GM12892 (cell line): ENCODE results near the gene ZMAT5.

ENCODE experiments used
- POLR2A ChIP-seq: IDR thresholded peaks from 2 replicates; pipeline ENCODE4 v1.6.1; 2011; ENCODE audit warnings: low read depth, low read length, control low read depth
- POLR2AphosphoS5 ChIP-seq: IDR thresholded peaks from 2 replicates; pipeline ENCODE4 v1.6.1; 2011; ENCODE audit warnings: low read depth, low read length, control low read depth

DNA sequence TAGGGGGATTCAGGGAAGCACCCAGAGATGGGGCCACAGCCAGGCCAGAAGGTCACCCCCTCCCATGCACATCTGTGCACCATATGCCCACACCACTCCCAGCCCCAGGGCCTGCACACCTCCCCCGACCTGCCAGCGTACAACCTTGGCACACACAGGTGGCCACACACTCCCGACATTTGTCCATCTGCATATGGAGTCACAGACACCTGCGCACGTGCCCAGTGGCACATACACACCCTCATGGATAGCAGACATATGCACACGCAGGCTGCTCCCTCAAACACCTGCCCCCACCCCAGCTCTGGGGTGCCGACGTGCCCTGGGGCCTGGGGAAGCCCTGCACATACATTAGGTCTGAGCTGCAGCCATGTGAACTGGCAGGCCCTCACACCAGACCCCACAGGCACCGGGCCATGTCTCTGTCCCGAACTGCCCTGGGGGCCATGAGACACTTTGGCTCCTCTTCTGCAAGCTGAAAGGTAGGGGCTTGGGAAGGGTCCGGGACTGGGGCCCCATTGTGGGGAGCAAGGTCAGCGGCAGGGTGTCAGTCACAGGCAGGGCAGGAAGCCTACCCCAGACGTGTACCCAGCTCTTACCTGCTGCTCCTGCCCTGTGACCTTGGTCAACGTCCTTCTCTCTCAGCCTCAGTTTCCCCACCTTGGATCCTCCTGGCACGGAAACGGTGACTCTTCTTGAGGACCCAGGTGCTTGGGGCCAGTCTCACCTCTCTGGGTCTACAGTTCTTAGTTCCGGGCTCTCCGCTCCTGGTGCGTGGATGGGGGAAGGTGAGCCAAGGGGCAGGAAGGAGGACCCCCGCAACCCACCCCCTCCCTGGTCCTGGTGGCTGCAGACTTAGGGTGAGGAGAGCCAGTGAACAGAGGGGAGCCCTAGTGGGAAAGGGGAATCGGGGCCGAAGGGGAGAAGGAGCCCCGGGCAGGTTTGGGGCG is 47.6 kb downstream of the ZMAT5 start:
- no peak for TF ChIP-seq POLR2A
- TF ChIP-seq POLR2AphosphoS5, result no peak
